ENCODE measurements around the gene ALPK3. TPM values are rescaled to one million over a fixed set of nuclear protein-coding genes. Genes with fewer than 3 reads are reported as not detected.

ALPK3 gene
- polyA plus RNA-seq, 1 donor (not counting 4 experiments of a cell fraction or from before 2014, with no cell fraction given), result 0.07 TPM

- no peaks in the 10 kb centered on the region for H3K9me1 ChIP-seq (ENCODE audit: control insufficient read depth, extremely low read depth, insufficient read depth, low read length)
- no peak overlapping the region for H3K9ac ChIP-seq (ENCODE audit: control insufficient read depth, extremely low read depth, insufficient read depth, low read length)
- no peaks in the 10 kb centered on the region for H3K79me2 ChIP-seq (ENCODE audit: control insufficient read depth, insufficient read depth, low read length)
- no peaks in the 10 kb centered on the region for H4K20me1 ChIP-seq (ENCODE audit: control insufficient read depth, extremely low read depth, insufficient read depth, low read length)
- TF ChIP-seq CTCF (optimal IDR thresholded peaks at IDR 0.05 in 1 of 3, IDR thresholded peaks at IDR 0.05 in 1 of 3, conservative IDR thresholded peaks at IDR 0.05 in 1 of 3; ENCODE audit: extremely low read depth in 1 of 3, insufficient read depth in 2 of 3, low read length in 3 of 3), result no peak
- no peak for TF ChIP-seq EZH2 (IDR thresholded peaks at IDR 0.05; ENCODE audit: low read length)
- no peak for FAIRE-seq
- peaks cover 3% of the 10 kb centered on the region for H3K27me3 ChIP-seq (ENCODE audit: control insufficient read depth, extremely low read depth, insufficient read depth, low read length)
- dilution Hi-C loops (cut with MboI; ENCODE audit: extremely low pct_ligation_motif_present, low sequenced_read_pairs), result no loop called here
- H3K4me3 ChIP-seq (ENCODE audit: control insufficient read depth in 2 of 3, extremely low read depth in 1 of 3, insufficient read depth in 2 of 3, low read depth in 1 of 3, low read length in 3 of 3), result no peak overlapping the region
- H3K4me2 ChIP-seq (ENCODE audit: control insufficient read depth, extremely low read depth, insufficient read depth, low read depth, low read length), result no peak overlapping the region
- no peak overlapping the region for H2AFZ ChIP-seq (ENCODE audit: control insufficient read depth, low read length)
- no peak overlapping the region for H3K27ac ChIP-seq (ENCODE audit: control insufficient read depth, insufficient read depth, low read length)
- DNase-seq (ENCODE audit: low read depth, low spot score), result no peak
- no peaks in the 10 kb centered on the region for H3K9me3 ChIP-seq (ENCODE audit: control insufficient read depth, low read depth, low read length)
- no peaks in the 10 kb centered on the region for H3K4me1 ChIP-seq (ENCODE audit: control insufficient read depth, extremely low read depth, insufficient read depth, low read length)
- no peaks in the 10 kb centered on the region for H3K36me3 ChIP-seq (ENCODE audit: control insufficient read depth in 2 of 2, extremely low read depth in 1 of 2, insufficient read depth in 2 of 2, low read length in 2 of 2)
These were observed 7.3 kb downstream of the ALPK3 start for GRCh38 chr15:84824260-84825007.

DNA sequence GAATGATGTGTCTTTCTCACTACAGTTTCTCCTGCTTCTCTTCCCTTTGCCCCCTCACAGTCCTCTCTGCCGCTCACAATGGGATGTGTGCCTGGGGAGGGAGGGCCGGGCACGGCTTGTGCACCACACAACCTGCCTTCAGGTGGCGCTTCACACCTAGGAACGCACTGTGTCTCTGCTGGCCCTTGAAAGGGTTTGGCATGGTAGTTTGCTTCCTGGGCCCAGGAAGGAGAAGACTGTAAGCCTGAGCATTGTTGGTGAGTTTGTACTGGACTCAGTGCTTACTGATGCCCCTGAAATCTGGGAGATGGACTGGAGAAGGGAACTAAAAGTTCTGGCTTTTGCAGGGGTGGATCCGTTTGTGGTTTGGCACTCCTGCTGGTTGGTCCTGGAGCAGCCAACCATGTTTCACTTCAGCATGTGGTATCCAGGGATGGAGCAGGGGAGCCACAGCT, 9.2 kb downstream of the ALPK3 start:
- no peaks in the 10 kb centered on the region for H3K36me3 ChIP-seq (ENCODE audit: control insufficient read depth in 2 of 2, extremely low read depth in 1 of 2, insufficient read depth in 2 of 2, low read length in 2 of 2)
- H3K4me1 ChIP-seq (ENCODE audit: control insufficient read depth, extremely low read depth, insufficient read depth, low read length), result no peaks in the 10 kb centered on the region
- no peaks in the 10 kb centered on the region for H3K9me1 ChIP-seq (ENCODE audit: control insufficient read depth, extremely low read depth, insufficient read depth, low read length)
- no peak overlapping the region for H3K9ac ChIP-seq (ENCODE audit: control insufficient read depth, extremely low read depth, insufficient read depth, low read length)
- no peak overlapping the region for H2AFZ ChIP-seq (ENCODE audit: control insufficient read depth, low read length)
- no peak overlapping the region for H3K4me2 ChIP-seq (ENCODE audit: control insufficient read depth, extremely low read depth, insufficient read depth, low read depth, low read length)
- no peak for DNase-seq (ENCODE audit: low read depth, low spot score)
- H3K27me3 ChIP-seq (ENCODE audit: control insufficient read depth, extremely low read depth, insufficient read depth, low read length), result peaks cover 3% of the 10 kb centered on the region
- dilution Hi-C loops (cut with MboI; ENCODE audit: extremely low pct_ligation_motif_present, low sequenced_read_pairs), result no loop called here
- TF ChIP-seq EZH2 (IDR thresholded peaks at IDR 0.05; ENCODE audit: low read length), result no peak
- TF ChIP-seq CTCF (optimal IDR thresholded peaks at IDR 0.05 in 1 of 3, IDR thresholded peaks at IDR 0.05 in 1 of 3, conservative IDR thresholded peaks at IDR 0.05 in 1 of 3; ENCODE audit: extremely low read depth in 1 of 3, insufficient read depth in 2 of 3, low read length in 3 of 3), result peak; percentile 54 to 88 (median 66)
- H3K9me3 ChIP-seq (ENCODE audit: control insufficient read depth, low read depth, low read length), result no peaks in the 10 kb centered on the region
- H3K4me3 ChIP-seq (ENCODE audit: control insufficient read depth in 2 of 3, extremely low read depth in 1 of 3, insufficient read depth in 2 of 3, low read depth in 1 of 3, low read length in 3 of 3), result no peak overlapping the region
- no peak overlapping the region for H3K27ac ChIP-seq (ENCODE audit: control insufficient read depth, insufficient read depth, low read length)
- no peak for FAIRE-seq
- no peaks in the 10 kb centered on the region for H4K20me1 ChIP-seq (ENCODE audit: control insufficient read depth, extremely low read depth, insufficient read depth, low read length)
- no peaks in the 10 kb centered on the region for H3K79me2 ChIP-seq (ENCODE audit: control insufficient read depth, insufficient read depth, low read length)
